Astrocyte (in vitro differentiated cells and primary cell): ENCODE data around the gene PARP2. TPM values are rescaled to one million over a fixed set of nuclear protein-coding genes. Genes with fewer than 3 reads are reported as not detected.

Experiments used
- DNase-seq: peaks from one replicate; pipeline ENCODE4 v3.0.0-alpha.2; 2010; ENCODE audit warnings: low read depth
- FAIRE-seq: peaks from 2 replicates; lab custom pipeline; 2011; peaks lifted over from hg19 to GRCh38; lab: Jason Lieb, UNC
- H2AFZ ChIP-seq: 2 replicates; pipeline ENCODE4 v1.6.0; 2012; ENCODE audit warnings: low read depth, low read length, inconsistent platforms
- H3K27ac ChIP-seq: 2 replicates; pipeline ENCODE4 v1.5.1; 2011; ENCODE audit warnings: low read depth, low read length, inconsistent platforms
- H3K27me3 ChIP-seq: 2 replicates; pipeline ENCODE4 v1.6.0; 2011; ENCODE audit warnings: low read length, inconsistent platforms; ENCODE audit not compliant: insufficient read depth
- H3K36me3 ChIP-seq: 2 replicates; pipeline ENCODE4 v1.5.1; 2011; ENCODE audit warnings: low read length, inconsistent platforms; ENCODE audit not compliant: insufficient read depth
- H3K4me1 ChIP-seq: 2 replicates; pipeline ENCODE4 v1.5.1; 2011; ENCODE audit warnings: low read length, inconsistent platforms; ENCODE audit not compliant: insufficient read depth
- H3K4me2 ChIP-seq: 2 replicates; pipeline ENCODE4 v1.6.0; 2012; ENCODE audit warnings: low read length, inconsistent platforms
- H3K4me3 ChIP-seq: 2 replicates; pipeline ENCODE4 v1.5.1; 2011; ENCODE audit warnings: low read depth, mild to moderate bottlenecking, low read length, inconsistent platforms; ENCODE audit not compliant: insufficient read depth
- H3K79me2 ChIP-seq: 2 replicates; pipeline ENCODE4 v1.6.0; 2012; ENCODE audit warnings: mild to moderate bottlenecking, low read length, inconsistent platforms; ENCODE audit not compliant: insufficient read depth
- H3K9ac ChIP-seq: 2 replicates; pipeline ENCODE4 v1.6.0; 2012; ENCODE audit warnings: mild to moderate bottlenecking, low read length, inconsistent platforms
- H3K9me3 ChIP-seq: 2 replicates; pipeline ENCODE4 v1.5.1; 2012; ENCODE audit warnings: low read depth, mild to moderate bottlenecking, low read length, inconsistent platforms; ENCODE audit not compliant: insufficient read depth
- H4K20me1 ChIP-seq: 2 replicates; pipeline ENCODE4 v1.6.0; 2012; ENCODE audit warnings: low read length, inconsistent platforms; ENCODE audit not compliant: insufficient read depth
- H3K27ac Mint-ChIP-seq: one replicate; pipeline ENCODE4 v1.8.0; 2021; ENCODE audit warnings: mild to moderate bottlenecking, mixed read lengths; ENCODE audit not compliant: unreplicated experiment
- H3K27me3 Mint-ChIP-seq: one replicate; pipeline ENCODE4 v1.8.0; 2021; ENCODE audit warnings: low read depth, mixed read lengths; ENCODE audit not compliant: unreplicated experiment
- H3K36me3 Mint-ChIP-seq: one replicate; pipeline ENCODE4 v1.8.0; 2021; ENCODE audit warnings: low read depth, mixed read lengths; ENCODE audit not compliant: unreplicated experiment
- H3K4me1 Mint-ChIP-seq: one replicate; pipeline ENCODE4 v1.8.0; 2021; ENCODE audit warnings: low read depth, mixed read lengths; ENCODE audit not compliant: unreplicated experiment
- H3K4me3 Mint-ChIP-seq: one replicate; pipeline ENCODE4 v1.8.0; 2021; ENCODE audit warnings: mild to moderate bottlenecking, moderate library complexity, mixed read lengths; ENCODE audit not compliant: unreplicated experiment
- H3K9me3 Mint-ChIP-seq: one replicate; pipeline ENCODE4 v1.8.0; 2021; ENCODE audit warnings: mild to moderate bottlenecking, mixed read lengths; ENCODE audit not compliant: unreplicated experiment
- EZH2 ChIP-seq: IDR thresholded peaks from 2 replicates; pipeline ENCODE4 v1.6.1; 2012; ENCODE audit warnings: mild to moderate bottlenecking, low read length, inconsistent platforms; ENCODE audit not compliant: insufficient read depth
- total RNA-seq: library from RNA; stranded (reverse); gene quantifications from 2 replicates; pipeline ENCODE4 v1.2.1, GENCODE V29; 2021
- TF ChIP-seq, protein P1 (sequence below): IDR thresholded peaks from 2 replicates; pipeline ENCODE4 v1.5.1; 2011; ENCODE audit warnings: low read depth, mild to moderate bottlenecking, inconsistent platforms, low read length, moderate library complexity; ENCODE audit not compliant: insufficient read depth

Gene PARP2
- total RNA-seq, 1 donor from 2014 or later: 21.5 TPM

DNA sequence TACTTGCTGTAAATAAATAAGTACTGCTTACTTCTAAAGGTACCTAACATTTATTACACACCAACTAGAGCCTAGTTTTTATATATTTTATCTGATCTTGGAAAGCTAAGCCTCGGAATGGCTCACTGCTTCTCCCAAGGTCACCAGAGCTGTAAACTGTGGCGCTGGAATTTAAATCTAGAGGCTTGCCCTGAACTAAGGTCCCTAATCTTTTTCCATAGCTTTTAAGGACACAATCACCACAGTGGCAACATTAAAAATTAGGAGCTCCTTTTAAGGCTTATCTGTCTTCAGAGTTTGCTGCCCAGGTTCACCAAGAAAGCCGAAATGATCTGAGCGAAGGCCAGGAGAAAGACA is 11.0 kb upstream of the PARP2 start:
- peak overlapping the region; percentile 72 for H2AFZ ChIP-seq
- Mint-ChIP-seq H3K4me1 (peaks cover 12% of the 10 kb centered on the region), H3K9me3 (no peaks in the 10 kb centered on the region), H3K36me3 (no peaks in the 10 kb centered on the region), H3K27ac (peak overlapping the region; percentile 90), H3K27me3 (no peaks in the 10 kb centered on the region), H3K4me3 (peak overlapping the region; percentile 97)
- H3K4me3 ChIP-seq: peak overlapping the region; percentile 84
- no peaks in the 10 kb centered on the region for H3K27me3 ChIP-seq
- H3K27ac ChIP-seq: peak overlapping the region; percentile 60
- DNase-seq: no peak
- peak overlapping the region; percentile 89 for H3K9ac ChIP-seq
- no peak for FAIRE-seq
- H3K79me2 ChIP-seq: peaks cover 62% of the 10 kb centered on the region
- TF ChIP-seq, protein P1, sequence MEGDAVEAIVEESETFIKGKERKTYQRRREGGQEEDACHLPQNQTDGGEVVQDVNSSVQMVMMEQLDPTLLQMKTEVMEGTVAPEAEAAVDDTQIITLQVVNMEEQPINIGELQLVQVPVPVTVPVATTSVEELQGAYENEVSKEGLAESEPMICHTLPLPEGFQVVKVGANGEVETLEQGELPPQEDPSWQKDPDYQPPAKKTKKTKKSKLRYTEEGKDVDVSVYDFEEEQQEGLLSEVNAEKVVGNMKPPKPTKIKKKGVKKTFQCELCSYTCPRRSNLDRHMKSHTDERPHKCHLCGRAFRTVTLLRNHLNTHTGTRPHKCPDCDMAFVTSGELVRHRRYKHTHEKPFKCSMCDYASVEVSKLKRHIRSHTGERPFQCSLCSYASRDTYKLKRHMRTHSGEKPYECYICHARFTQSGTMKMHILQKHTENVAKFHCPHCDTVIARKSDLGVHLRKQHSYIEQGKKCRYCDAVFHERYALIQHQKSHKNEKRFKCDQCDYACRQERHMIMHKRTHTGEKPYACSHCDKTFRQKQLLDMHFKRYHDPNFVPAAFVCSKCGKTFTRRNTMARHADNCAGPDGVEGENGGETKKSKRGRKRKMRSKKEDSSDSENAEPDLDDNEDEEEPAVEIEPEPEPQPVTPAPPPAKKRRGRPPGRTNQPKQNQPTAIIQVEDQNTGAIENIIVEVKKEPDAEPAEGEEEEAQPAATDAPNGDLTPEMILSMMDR: no peak
- no peak for TF ChIP-seq EZH2
- H4K20me1 ChIP-seq: peaks cover 36% of the 10 kb centered on the region
- no peaks in the 10 kb centered on the region for H3K9me3 ChIP-seq
- peaks cover 12% of the 10 kb centered on the region for H3K36me3 ChIP-seq
- peak overlapping the region; percentile 89 for H3K4me2 ChIP-seq
- peaks cover 6% of the 10 kb centered on the region for H3K4me1 ChIP-seq

GRCh38 chr14:20332788-20333493 is 10.5 kb upstream of the PARP2 start, which contains the start of gene CCNB1IP1:
TSS of gene CCNB1IP1 (minus strand) at chr14:20333279. CDS start at chr14:20316523, 16,756 bp downstream.
- peak within 1 kb of the TSS; percentile 97 for H3K4me3 Mint-ChIP-seq
- H3K4me3 ChIP-seq: peak within 1 kb of the TSS; percentile 84
- H3K27ac Mint-ChIP-seq: peak within 1 kb of the TSS; percentile 90
- H3K36me3 ChIP-seq: peaks cover 10% of the 10 kb centered on the region
- H3K9me3 Mint-ChIP-seq: no peaks in the 10 kb centered on the region
- DNase-seq: peak; percentile 94
- H3K79me2 ChIP-seq: peaks cover 56% of the 10 kb centered on the region
- H3K4me1 Mint-ChIP-seq: peaks cover 10% of the 10 kb centered on the region
- no peaks in the 10 kb centered on the region for H3K9me3 ChIP-seq
- no peaks in the 10 kb centered on the region for H3K27me3 Mint-ChIP-seq
- H3K9ac ChIP-seq: peak within 1 kb of the TSS; percentile 89
- peak within 1 kb of the TSS; percentile 72 for H2AFZ ChIP-seq
- H3K4me1 ChIP-seq: peaks cover 6% of the 10 kb centered on the region
- no peaks in the 10 kb centered on the region for H3K36me3 Mint-ChIP-seq
- peaks cover 30% of the 10 kb centered on the region for H4K20me1 ChIP-seq
- TF ChIP-seq EZH2: no peak
- TF ChIP-seq, protein P1: no peak
- FAIRE-seq: peak; percentile 82
- peak within 1 kb of the TSS; percentile 89 for H3K4me2 ChIP-seq
- H3K27me3 ChIP-seq: no peaks in the 10 kb centered on the region
- peak within 1 kb of the TSS; percentile 60 for H3K27ac ChIP-seq

- peak overlapping the region; percentile 90 for H3K27ac Mint-ChIP-seq
- peak overlapping the region; percentile 84 for H3K4me3 ChIP-seq
- FAIRE-seq: no peak
- H3K4me1 Mint-ChIP-seq: peaks cover 10% of the 10 kb centered on the region
- H3K9me3 ChIP-seq: no peaks in the 10 kb centered on the region
- no peak for DNase-seq
- TF ChIP-seq, protein P1: no peak
- TF ChIP-seq EZH2: no peak
- peak overlapping the region; percentile 89 for H3K9ac ChIP-seq
- H3K4me2 ChIP-seq: peak overlapping the region; percentile 89
- H3K4me3 Mint-ChIP-seq: peak overlapping the region; percentile 97
- no peaks in the 10 kb centered on the region for H3K27me3 Mint-ChIP-seq
- no peaks in the 10 kb centered on the region for H3K27me3 ChIP-seq
- no peaks in the 10 kb centered on the region for H3K36me3 Mint-ChIP-seq
- H3K4me1 ChIP-seq: peaks cover 6% of the 10 kb centered on the region
- H3K9me3 Mint-ChIP-seq: no peaks in the 10 kb centered on the region
- peak overlapping the region; percentile 72 for H2AFZ ChIP-seq
- peaks cover 26% of the 10 kb centered on the region for H4K20me1 ChIP-seq
- H3K79me2 ChIP-seq: peaks cover 51% of the 10 kb centered on the region
- H3K27ac ChIP-seq: peak overlapping the region; percentile 34
- H3K36me3 ChIP-seq: peaks cover 9% of the 10 kb centered on the region
Measured at GRCh38 chr14:20333494-20333841, 10.0 kb upstream of the PARP2 start.
